HepG2 (cell line): Measurements from ENCODE around the gene TMPRSS15.

ENCODE experiments used
- BRD4 ChIP-seq: sonication (generic); formaldehyde crosslinking; IDR thresholded peaks from 2 replicates; pipeline ENCODE4 v1.4.0; 2020; ENCODE audit warnings: missing genetic modification reagents
- TCF12 ChIP-seq, 2 experiments: fragments of 450-650 bp in 1 of 2; sonication (generic) in 1 of 2; formaldehyde crosslinking in 1 of 2; IDR thresholded peaks; 2 replicates each; pipeline versions ENCODE4 v1.6.1 to v1.8.0; 2017 to 2022; ENCODE audit warnings: antibody characterized with exemption in 1 of 2, mild to moderate bottlenecking in 1 of 2, missing genetic modification reagents in 1 of 2, moderate library complexity in 1 of 2
- ZBTB20 ChIP-seq: sonication (generic); formaldehyde crosslinking; IDR thresholded peaks from 2 replicates; pipeline ENCODE4 v1.8.1; 2023; ENCODE audit warnings: missing genetic modification reagents, low read depth, mild to moderate bottlenecking, borderline replicate concordance
- ZNF431 ChIP-seq: sonication (generic); formaldehyde crosslinking; IDR thresholded peaks from 2 replicates; pipeline ENCODE4 v1.9.0; 2022; ENCODE audit warnings: missing genetic modification reagents, low read depth, mild to moderate bottlenecking, borderline replicate concordance
- TF ChIP-seq, protein P1 (sequence below): sonication (generic); formaldehyde crosslinking; conservative IDR thresholded peaks from 2 replicates; pipeline ENCODE4 v1.8.1; 2023; ENCODE audit warnings: missing genetic modification reagents
- TF ChIP-seq, protein P2 (sequence below): sonication (generic); formaldehyde crosslinking; IDR thresholded peaks from 2 replicates; pipeline ENCODE4 v1.5.0; 2020; ENCODE audit warnings: mild to moderate bottlenecking, missing genetic modification reagents, moderate library complexity

DNA sequence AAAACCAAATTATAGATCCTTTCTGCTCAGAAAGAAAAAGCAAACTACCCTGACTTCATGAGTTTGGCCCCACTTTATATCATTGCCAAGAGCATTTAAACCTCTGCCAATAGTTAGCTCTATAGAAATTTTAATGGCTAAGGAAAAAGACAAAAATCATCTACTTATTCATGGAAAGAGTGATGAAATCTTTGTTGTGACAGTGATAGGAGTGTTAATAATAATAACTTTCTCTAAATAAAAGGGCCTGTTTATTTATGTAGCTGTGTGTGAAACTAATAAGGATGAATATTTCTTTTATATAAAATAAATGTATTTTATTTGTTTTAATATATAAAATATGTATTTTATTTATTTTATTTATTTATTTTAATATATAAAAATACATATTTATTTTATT is 152.5 kb downstream of the TMPRSS15 start:
- TF ChIP-seq ZBTB20 (CRISPR knock-in tag) (no peak), BRD4 (CRISPR knock-in tag) (no peak), TCF12 (IDR thresholded peaks at IDR 0.05) (no peak), TCF12 (CRISPR knock-in tag; IDR thresholded peaks at IDR 0.05) (no peak), ZNF431 (CRISPR knock-in tag) (no peak)
- TF ChIP-seq, protein P1, sequence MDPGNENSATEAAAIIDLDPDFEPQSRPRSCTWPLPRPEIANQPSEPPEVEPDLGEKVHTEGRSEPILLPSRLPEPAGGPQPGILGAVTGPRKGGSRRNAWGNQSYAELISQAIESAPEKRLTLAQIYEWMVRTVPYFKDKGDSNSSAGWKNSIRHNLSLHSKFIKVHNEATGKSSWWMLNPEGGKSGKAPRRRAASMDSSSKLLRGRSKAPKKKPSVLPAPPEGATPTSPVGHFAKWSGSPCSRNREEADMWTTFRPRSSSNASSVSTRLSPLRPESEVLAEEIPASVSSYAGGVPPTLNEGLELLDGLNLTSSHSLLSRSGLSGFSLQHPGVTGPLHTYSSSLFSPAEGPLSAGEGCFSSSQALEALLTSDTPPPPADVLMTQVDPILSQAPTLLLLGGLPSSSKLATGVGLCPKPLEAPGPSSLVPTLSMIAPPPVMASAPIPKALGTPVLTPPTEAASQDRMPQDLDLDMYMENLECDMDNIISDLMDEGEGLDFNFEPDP (CRISPR knock-in tag): no peak
- TF ChIP-seq, protein P2, sequence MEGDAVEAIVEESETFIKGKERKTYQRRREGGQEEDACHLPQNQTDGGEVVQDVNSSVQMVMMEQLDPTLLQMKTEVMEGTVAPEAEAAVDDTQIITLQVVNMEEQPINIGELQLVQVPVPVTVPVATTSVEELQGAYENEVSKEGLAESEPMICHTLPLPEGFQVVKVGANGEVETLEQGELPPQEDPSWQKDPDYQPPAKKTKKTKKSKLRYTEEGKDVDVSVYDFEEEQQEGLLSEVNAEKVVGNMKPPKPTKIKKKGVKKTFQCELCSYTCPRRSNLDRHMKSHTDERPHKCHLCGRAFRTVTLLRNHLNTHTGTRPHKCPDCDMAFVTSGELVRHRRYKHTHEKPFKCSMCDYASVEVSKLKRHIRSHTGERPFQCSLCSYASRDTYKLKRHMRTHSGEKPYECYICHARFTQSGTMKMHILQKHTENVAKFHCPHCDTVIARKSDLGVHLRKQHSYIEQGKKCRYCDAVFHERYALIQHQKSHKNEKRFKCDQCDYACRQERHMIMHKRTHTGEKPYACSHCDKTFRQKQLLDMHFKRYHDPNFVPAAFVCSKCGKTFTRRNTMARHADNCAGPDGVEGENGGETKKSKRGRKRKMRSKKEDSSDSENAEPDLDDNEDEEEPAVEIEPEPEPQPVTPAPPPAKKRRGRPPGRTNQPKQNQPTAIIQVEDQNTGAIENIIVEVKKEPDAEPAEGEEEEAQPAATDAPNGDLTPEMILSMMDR (CRISPR knock-in tag): no peak
